Loucy (cell line): ENCODE measurements around the gene XYLB.
"Not testable (repeated sequence)": the region's sequence is repeated elsewhere in the genome, so short reads cannot be mapped to it uniquely, and the experiment has no call there.

Experiments
- CTCF ChIP-seq: fragments of 200-600 bp; sonication (generic); conservative IDR thresholded peaks from 2 replicates; pipeline ENCODE4 v1.5.1; 2014; ENCODE audit warnings: mild to moderate bottlenecking, antibody characterized with exemption, low read length
- EZH2phosphoT487 ChIP-seq: fragments of 200-600 bp; IDR thresholded peaks from 2 replicates; pipeline ENCODE4 v1.6.1; 2018; ENCODE audit warnings: antibody characterized with exemption, mild to moderate bottlenecking, moderate library complexity, borderline replicate concordance

DNA sequence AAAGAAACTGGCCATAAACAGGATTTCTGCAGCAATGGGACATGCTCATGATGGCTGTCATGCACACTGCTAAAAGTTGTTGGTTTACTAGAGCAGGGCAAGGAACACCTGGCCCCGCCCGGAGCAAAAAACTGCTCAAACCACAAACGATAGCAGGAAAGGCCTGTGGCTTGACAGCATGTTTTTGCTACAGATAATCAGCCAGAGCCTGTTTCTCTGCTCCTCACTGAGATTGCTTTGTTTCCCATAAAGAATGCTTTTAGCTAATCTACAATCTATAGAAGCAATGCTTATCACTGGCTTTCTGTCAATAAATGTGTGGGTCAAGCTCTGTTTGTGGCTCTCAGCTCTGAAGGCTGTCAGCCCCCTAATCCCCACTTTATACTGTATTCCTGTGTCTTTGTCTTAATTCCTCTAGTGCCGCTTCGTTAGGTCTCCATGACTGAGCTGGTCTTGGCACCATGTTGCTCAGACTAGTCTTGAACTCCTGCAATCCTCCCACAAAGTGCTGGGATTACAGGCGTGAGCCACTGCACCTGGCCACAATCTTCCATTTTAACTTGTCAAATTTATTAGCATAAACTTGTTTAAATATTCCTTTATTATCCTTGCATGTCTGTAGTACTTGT, 80.3 kb downstream of the XYLB start:
- TF ChIP-seq CTCF, EZH2phosphoT487: not testable (repeated sequence)
